HG03064 (cell line): ENCODE results near the gene PDE2A.

Source experiments
- ATAC-seq: cut with Tn5 transposase; IDR thresholded peaks from one replicate; pipeline ENCODE4 v1.9.1; 2021; ENCODE audit warnings: low read depth; ENCODE audit not compliant: unreplicated experiment

PDE2A gene

GRCh38 chr11:72705442-72706365 lies 31.5 kb upstream of the PDE2A start:
- no peak for ATAC-seq

GRCh38 chr11:72704783-72705265 lies 30.6 kb upstream of the PDE2A start:
- no peak for ATAC-seq

GRCh38 chr11:72704028-72704782 lies 30.0 kb upstream of the PDE2A start:
- ATAC-seq, result no peak

GRCh38 chr11:72703267-72704008 lies 29.2 kb upstream of the PDE2A start:
- no peak for ATAC-seq

DNA sequence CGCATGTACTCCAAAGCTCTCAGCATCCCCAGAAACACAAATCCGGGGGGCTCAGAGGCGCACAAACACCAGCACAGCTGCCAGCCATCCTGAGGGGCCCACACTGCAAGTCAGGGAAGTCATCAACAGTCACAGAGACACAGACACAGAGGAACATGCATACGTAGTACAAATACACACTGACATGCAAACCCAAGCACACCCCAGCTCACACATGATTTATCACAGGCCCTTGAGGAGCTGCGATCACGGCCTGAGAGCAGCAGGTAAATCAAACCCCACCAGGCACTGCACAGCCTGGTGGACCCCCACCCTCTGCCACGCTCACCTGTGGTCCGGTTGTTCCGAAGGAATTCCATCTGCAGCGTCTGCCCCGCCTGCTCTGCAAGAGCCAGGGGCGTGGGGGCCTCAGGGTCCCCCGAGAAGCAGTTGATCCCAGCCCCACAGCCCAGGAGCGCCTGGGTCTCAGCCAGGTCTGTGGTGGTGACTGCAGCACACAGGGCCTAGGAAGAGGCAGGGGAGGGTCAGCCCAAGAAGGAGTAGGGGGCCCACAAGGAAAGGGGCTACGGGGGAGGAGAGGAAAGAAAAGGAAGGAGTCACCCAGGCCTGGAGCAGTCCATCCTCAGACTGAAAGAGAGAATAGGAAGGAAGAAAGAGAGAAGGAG lies 28.5 kb upstream of the PDE2A start:
- no peak for ATAC-seq

GRCh38 chr11:72702096-72702495 lies 27.9 kb upstream of the PDE2A start:
- no peak for ATAC-seq

- no peak for ATAC-seq
Measured at GRCh38 chr11:72701466-72701865, 27.2 kb upstream of the PDE2A start.

DNA sequence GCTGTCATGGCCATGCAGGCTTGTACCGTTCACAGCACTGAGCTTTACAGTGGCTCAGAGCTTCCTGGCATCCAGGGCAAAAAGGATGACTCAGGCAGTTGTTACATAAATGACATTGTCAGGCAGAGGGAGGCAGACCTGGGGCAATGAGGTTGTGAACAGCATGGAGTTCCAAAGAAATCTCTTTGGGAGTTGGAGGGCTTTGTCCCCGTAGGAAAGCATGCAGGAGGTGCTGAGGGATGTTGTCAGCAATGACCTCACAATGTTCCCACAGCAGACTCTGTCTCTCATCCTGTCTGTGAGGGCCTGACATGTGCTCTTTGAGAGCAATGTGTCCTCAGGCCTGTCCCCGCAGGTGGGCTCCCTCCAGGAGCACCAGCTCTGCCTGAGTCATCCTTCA lies 25.9 kb upstream of the PDE2A start:
- ATAC-seq, result no peak

GRCh38 chr11:72697814-72698213 lies 23.6 kb upstream of the PDE2A start:
- ATAC-seq, result no peak

- no peak for ATAC-seq
Measured at GRCh38 chr11:72696866-72697700, 22.9 kb upstream of the PDE2A start.

DNA sequence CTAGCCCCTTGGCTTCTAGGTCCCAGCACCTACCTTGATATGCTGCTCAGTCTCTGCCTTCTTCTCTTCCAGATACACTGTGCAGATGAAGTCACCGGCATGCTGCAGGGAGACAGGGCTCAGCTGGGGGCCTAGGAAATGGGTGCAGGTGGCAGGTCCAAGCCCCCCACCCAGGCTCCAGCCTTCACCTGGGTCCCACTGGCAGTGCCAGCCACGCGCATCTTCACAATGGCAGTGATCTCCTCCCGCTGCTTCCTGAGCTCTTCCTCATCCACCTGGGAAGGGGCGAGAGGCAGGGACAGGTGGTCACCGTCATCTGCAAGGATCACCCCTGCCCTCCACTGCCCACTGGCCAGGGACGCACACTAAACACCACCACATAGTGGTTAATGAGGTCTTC lies 21.1 kb upstream of the PDE2A start:
- no peak for ATAC-seq

GRCh38 chr11:72693271-72693968 lies 19.2 kb upstream of the PDE2A start:
- no peak for ATAC-seq

DNA sequence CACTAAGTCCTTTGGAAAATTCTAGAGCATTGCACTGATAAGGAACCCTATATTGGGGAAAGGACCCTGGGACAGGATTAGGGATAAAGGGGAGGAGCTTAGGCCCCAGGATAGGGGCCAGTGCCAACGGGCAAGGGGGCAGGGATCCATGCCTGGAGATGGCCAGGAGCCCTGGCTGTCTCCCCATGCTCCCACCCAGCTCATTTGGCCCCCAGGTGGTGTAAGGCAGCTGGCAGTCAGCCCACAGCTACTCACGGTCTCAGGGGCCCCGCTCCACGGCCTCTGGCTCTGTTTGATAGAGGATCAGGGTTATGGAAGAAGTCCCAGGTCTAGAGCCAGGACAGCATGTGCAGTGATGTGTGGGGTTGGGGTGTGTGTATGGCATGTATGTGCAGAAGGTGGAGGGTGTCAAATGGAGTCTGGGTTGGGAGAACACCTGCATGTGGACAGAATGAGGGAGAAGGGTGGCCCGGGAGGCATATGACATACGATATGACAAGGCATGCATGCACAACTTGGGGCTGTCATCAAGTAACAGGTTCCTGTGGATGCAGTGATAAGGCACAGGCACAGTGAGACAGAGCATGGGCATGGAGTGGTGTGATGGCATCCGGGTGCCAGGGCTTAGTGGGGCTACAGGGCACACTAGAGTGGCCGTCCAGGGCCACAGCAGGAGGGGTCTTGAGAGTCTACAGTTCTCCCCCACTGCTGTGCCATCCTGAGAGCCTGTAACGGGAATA lies 18.4 kb upstream of the PDE2A start:
- no peak for ATAC-seq

DNA sequence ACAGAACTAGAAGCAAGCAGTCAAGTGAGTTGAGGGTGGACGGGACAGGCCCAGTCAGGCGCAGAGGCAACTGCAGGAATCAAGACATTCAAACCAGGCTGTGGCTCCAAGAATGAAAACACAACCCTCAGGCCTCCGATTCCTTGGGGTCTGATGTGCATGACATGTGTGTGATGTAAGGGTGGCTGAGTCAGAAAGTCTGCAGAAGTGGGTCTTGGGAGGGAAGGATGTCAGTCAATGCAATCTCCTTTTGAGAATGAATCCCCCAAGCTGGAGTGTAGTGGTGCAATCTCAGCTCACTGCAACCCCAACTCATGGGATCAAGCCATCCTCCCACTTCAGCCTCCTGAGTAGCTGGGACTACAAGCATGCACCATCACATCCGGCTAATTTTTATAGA lies 15.9 kb upstream of the PDE2A start:
- no peak for ATAC-seq

DNA sequence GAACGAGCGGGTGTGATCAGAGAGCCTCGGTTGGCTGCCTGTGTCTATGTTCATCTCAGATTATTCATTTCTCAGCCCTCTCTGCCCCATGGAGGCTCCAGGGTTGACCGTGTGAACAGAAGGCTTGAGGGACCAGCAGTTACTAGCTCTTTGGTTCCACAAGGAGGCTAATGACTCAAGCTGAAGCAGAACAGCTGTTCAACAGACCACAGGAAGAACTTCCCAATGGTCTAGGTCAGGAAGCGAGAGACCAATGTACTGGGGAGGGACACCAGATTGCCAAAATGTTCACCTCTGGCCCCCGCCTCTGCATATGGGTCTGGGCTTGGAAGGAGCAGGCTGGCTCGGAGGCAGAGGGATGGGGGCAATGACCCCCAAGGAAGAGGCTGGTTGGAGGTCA lies 14.7 kb upstream of the PDE2A start:
- ATAC-seq, result no peak

- no peak for ATAC-seq
Measured at GRCh38 chr11:72688486-72688885, 14.3 kb upstream of the PDE2A start.

DNA sequence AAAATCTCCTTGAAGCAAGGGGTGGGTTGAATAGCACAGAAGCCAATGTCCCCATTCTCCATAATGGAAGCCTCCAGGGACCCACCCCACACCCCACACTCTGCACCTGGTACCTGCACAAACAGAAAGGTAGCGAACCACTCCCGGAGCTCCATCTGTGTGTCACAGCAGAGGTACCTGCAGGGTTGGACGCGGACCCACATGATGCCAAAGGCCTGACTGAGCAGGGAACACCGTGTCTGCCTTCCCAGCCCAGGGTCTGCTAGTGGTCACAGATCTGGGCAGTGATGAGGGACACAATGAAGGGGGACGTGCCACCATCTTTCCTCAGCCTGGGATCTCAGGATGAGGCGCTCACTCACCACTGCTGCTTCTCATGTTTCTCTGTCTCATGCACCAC lies 13.1 kb upstream of the PDE2A start:
- no peak for ATAC-seq

- no peak for ATAC-seq
Measured at GRCh38 chr11:72686639-72687220, 12.5 kb upstream of the PDE2A start.
